GM21717 (cell line): ENCODE data around the gene MAP2K7.

ENCODE experiments used
- ATAC-seq: cut with Tn5 transposase; IDR thresholded peaks from one replicate; pipeline ENCODE4 v1.9.1; 2021; ENCODE audit warnings: mild to moderate bottlenecking, moderate library complexity; ENCODE audit not compliant: unreplicated experiment

MAP2K7 gene

DNA sequence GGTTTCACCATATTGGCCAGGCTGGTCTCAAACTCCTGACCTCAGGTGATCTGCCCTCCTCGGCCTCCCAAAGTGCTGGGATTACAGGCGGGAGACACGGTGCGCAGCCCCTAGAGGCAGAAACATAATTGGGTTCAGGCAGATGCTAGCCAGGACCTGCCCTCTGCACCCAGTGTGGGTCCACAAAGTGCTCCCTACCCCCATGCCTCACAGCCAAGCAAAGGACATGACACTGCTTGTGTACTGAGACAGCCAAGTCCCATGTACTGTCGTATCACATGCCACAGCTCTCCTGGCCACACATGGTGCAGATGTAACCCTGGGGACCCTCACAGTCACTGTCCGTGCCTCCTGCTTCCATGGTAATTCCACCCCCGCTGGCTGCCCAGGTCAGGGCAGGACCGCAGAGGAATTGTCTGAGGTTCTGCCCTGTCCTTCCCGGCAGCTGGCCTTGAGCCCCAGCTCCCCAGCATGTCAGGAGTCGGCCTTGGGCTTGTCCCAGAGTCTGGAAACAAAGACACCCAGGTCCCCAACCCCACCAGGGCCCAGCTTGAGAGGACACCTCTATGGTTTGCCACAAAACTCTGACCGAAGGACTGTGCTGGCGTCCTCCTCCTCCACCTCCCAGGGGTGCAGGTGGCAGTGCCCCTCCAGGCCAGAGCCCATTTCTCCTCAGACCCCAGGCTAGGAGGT, 37.1 kb upstream of the MAP2K7 start:
- ATAC-seq: no peak

DNA sequence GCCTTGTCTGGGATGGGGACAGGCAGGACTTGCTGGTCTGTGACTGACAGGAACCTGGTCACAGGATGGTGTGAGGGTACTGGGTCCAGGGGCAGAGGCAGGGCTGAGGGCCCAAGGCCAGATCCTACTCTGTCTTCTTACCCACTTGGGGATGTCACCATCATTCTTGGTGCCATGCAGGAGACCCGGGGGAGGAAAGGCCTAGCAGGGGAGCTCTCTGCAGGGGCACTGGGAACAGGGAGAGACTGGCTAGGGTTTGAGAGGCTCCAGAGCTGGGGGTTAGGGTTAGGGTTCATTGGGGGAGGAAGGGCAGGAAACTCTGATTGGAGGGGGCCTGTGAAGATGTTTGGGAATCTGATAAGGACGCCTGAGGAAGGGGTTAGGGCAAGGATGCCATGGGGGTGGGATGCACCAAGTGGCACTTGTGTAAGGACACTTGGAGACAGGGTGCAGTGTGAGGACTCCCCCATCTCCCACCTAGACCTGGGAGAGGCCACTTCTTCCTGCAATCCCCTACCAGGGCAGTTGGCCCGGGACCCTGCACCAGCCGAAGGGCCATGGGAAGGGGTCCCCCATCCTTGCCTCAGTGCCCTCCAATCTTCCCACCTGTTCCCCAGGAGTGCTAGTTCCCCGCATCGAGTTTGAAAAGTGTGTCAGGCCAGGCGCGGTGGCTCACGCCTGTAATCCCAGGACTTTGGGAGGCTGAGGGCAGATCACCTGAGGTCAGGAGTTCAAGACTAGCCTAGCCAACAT, 36.4 kb upstream of the MAP2K7 start:
- no peak for ATAC-seq

DNA sequence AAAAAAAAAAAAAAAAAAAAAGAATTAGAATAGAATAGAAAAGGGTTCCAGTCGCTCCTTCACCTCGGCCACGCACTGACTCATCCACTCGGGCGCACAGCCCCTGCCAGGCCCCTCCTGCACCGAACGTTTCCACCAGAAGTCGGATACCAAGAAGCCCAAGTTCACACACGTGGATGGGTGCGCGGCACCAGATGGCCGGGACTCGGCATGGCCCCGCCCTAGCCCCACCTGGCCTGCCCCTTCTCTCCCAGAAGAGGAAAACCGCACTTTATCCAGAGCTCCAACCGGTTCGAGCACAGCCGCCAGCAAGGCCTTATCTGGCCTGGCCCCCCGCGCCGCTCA, 35.4 kb upstream of the MAP2K7 start:
- no peak for ATAC-seq

DNA sequence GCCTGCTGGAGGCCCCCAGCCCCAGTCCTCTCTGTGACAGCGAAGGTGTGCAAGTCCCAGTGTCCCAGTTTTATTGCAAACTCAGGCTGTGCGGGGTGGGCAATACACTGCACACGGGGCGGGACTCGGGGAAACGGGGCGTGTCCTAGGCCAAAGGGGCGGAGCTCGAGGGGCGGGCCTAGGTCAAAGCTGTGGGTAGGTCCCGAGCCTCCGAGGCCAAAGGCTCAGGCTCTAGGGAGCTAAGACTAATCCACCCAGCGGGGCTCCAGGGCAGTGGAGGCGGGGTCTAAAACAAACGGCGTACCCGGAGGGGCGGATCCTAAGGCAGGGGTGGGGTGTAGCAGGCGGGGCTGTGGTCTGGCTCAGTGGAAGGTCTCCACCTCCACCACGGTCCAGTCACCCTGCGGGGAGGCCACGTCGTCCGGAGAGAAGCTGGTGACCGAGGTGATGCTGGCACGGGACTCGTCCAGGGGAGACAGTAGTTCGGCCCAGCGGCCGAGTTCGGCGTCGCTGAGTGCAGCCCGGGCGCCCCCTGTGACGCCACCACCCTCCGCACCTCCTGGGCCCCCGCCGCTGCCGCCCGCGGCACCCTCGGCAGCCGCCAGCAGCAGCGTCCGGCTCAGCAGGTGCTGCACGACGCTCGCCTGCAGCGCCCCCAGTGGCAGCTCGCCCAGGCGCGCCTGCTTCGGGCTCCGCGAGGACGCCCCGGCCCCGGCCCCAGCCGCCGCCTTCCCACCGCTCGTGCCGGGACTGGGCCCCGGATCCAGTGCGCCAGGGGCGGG, 34.8 kb upstream of the MAP2K7 start:
- ATAC-seq: peak; percentile 39

- peak; percentile 42 for ATAC-seq
These were observed 34.2 kb upstream of the MAP2K7 start for GRCh38 chr19:7869453-7869909.

DNA sequence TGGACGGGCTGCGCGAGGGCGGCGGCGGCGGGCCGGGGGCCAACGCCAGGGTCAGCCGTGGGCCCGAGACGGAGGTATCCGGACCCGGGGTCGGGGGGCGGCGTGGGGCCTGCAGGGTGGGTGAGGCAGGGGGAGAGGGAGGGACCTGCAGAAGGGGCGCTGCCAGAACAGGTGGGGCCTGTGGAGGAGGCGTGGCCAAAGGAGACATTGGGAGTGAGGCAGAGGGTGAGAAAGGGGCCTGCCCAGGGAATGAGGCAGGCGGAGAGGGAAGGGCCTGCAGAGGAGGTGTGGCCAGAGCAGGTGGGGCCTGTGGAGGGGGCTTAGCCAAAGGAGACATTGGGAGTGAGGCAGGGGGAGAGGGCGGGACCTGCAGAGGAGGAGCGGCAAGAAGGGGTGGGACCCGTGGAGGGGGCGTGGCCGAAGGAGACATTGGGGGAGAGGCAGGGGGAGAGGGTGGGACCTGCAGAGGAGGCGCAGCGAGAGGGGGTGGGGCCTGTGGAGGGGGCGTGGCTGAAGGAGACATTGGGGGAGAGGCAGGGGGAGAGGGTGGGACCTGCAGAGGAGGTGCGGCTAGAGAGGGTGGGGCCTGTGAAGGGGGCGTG, 33.7 kb upstream of the MAP2K7 start:
- ATAC-seq: peak; percentile 12

- ATAC-seq: no peak
These were observed 32.9 kb upstream of the MAP2K7 start for GRCh38 chr19:7870571-7871436.

- no peak for ATAC-seq
These were observed 32.0 kb upstream of the MAP2K7 start for GRCh38 chr19:7871437-7872305.

GRCh38 chr19:7872306-7873204, 31.1 kb upstream of the MAP2K7 start:
- ATAC-seq: no peak

- ATAC-seq: no peak
These were observed 30.2 kb upstream of the MAP2K7 start for GRCh38 chr19:7873304-7874075.

- no peak for ATAC-seq
These were observed 29.4 kb upstream of the MAP2K7 start, which contains the start of gene PRR36 for GRCh38 chr19:7874076-7874896. Gene PRR36 (minus strand): TSS chr19:7874390. CDS start chr19:7873689, 701 bp downstream.

- no peak for ATAC-seq
These were observed 28.8 kb upstream of the MAP2K7 start for GRCh38 chr19:7874897-7875273.

DNA sequence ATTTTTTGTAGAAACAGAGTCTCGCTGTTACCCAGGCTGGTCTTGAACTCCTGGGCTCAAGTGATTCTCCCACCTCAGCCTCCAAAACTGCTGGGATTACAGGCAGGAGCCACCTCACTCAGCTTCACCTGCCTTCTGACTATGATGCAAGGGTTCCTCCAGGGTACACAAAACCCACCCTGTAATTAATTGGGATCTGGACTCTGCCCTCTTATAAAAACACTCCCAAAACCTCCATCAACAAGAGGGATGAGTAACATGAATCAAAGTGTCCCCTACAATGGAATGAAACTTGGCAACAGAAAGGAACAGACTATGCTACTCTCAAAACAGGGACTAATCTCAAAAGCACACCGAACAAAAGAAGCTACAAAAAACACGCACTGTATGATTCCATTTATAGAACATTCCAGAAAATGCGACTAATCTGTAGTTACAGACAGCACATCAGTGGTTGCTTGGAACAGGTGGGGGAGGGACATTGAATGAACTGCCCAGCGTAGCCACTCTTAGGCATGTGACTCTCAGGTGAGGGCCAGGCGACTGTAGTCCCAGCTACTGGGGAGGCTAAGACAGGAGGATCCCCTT, 26.3 kb upstream of the MAP2K7 start:
- no peak for ATAC-seq

DNA sequence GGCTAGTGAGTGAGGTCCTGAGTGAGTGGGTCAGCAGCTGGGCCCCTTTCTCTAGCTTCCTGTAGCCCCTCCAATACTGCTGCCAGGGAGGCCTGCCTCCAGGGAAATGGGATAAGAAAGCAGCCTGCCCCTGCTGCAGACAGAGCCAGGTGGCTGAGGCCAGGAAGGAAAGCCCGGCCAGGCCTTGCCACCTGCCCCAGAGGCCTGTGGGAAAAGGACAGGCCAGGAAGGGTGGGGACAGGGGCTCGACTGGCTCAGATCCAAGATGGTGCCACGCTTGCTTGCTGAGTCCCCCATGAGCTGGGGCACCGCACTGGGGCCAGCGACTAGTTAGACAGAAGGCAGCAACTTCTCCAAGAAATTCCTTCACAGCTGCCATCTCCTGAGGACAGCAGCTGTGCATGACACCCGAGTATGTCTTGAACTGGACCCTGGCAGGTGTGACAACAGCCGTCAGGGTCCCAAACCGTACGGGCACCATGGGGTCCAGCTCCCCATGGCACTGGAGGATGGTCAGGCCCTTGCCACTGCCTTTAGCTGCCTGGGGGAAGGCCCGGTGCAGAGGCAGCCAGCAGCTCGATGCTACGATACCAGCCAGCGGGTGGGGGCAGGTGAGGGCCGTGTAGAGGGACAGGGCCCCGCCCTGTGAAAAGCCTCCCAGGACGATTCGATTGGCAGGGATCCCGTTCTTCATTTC, 24.4 kb upstream of the MAP2K7 start:
- no peak for ATAC-seq

DNA sequence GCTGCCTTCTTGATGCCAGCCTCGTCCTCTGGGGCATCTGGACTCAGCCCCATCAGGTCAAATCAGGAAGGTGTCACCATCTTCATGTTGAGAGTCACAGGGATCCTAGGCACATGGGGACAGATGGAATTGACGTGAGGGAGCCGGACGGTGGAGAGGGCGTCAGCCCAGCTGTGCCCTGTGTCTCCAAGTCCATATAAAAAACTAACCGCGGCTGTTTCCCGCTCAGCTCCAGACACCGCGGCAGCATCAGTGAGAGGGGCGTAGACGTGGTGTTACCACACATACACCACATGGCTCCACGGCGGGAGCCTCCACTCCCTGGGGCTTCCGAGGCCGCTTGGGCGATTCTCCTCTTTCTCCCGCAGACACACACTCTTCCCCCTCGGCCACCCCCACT, 23.8 kb upstream of the MAP2K7 start:
- ATAC-seq: no peak

- ATAC-seq: no peak
These were observed 21.8 kb upstream of the MAP2K7 start for GRCh38 chr19:7881910-7882309.
